NCI-H187 treated with DMSO at 0.1 percent for 48 hours (cell line): Measurements from ENCODE around the gene SDK2.
A peak's percentile ranks its signal among the peaks of the same experiment; 100 is the strongest.

ENCODE experiments used
- DNase-seq: peaks from one replicate; lab custom pipeline; 2025; lab: John Stamatoyannopoulos, UW

SDK2 gene

DNA sequence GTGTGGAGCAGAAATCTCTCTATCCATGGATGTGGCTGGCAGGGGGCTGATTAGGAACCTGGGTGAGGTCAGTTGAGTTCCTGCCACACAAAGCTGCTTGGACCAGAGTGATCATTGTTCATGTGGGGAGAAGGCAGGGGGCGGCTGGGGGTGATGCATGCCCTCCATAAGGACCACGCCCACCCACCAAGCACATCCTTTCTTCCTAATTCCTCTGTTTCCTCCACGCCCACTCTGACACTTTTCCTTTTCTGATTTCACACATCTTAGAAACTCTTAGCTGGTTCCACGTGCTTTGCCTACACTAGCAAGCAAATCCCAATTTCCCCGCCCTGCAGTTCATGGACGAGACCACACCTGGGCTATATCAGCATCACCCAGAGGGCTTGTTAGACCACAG, 108.5 kb downstream of the SDK2 start:
- DNase-seq: no peak

GRCh38 chr17:73534209-73534909, 109.9 kb downstream of the SDK2 start:
- no peak for DNase-seq

DNA sequence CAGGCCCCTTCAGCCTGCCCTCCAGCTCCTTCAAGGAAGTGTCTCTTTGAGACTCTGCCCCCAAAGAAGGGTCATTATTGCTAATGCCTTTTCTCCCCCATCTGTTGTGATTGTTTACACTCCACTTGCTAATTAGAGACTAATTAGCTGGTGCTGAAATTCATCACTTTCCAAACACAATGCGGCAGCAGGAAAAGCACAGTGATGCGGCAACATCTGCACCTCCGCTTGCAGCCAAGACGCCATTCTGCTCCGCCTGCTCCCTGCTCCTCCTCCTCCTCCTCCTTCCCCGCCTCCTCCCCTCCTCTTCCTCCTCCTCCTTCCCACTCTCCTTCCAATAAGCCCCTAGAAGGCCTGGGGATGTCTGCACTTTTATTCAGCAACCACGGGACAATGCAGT, 110.5 kb downstream of the SDK2 start:
- DNase-seq: no peak

DNA sequence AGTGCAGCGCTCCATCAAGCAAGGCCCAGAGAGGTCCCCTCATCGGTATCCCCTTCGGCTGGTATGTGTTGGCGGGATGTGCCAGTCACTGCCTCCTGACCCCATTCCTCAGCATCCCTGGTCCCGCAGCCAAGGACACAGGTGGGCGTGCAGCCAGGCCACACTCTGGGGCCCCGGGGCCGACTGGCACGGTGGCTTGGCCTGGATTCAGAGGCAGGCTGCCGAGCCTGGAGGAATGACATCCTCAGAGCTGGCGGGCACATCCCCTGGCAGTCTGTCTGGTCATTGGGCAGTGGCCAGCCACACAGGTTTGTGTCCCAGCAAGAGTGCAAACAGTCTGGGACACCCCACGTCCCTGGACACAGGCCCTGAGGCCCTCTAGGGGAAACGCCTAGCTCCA, 111.1 kb downstream of the SDK2 start:
- DNase-seq: no peak

GRCh38 chr17:73532421-73532901, 111.8 kb downstream of the SDK2 start:
- DNase-seq: peak; percentile 53

DNA sequence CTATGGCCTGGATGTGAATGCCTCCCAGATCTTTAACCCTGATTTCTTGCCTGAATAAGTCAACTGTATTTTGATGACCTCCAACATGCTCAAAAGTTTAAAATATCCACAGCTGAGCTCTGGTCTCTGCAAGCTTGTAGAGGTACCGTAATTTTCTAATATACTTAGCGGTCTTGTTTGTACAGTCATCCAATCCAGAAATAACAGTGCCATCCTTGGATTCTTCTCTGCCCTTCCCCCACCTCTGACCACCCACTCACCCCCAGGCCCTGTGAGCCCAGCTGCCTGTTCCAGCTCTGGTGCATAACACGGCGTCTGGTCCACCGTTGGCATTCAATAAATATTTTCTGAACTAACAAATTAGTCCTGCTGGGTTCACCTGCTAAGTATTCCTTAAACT, 113.1 kb downstream of the SDK2 start:
- no peak for DNase-seq

- DNase-seq: no peak
Measured at GRCh38 chr17:73528679-73529078, 115.6 kb downstream of the SDK2 start.

DNA sequence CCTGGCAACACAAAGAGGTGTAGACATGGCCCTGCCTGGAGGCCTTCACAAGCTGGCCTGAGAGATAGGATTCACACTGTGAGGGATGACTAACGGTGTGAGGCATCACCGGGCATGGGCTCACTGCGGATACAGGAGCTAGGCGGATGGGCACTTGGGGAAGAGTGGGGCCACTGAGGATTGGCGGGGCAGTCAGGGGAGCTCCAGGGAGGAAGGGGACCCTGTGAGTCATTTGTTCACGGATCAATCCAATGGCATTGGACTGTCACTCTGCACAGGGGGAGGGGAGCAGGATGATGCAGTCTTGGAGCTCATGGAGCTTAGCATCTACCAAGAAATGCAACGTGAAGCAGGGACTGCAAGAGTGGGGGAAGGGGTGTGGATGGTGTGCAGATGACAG, 117.3 kb downstream of the SDK2 start:
- no peak for DNase-seq

- DNase-seq: no peak
Measured at GRCh38 chr17:73524941-73525679, 119.1 kb downstream of the SDK2 start.

DNA sequence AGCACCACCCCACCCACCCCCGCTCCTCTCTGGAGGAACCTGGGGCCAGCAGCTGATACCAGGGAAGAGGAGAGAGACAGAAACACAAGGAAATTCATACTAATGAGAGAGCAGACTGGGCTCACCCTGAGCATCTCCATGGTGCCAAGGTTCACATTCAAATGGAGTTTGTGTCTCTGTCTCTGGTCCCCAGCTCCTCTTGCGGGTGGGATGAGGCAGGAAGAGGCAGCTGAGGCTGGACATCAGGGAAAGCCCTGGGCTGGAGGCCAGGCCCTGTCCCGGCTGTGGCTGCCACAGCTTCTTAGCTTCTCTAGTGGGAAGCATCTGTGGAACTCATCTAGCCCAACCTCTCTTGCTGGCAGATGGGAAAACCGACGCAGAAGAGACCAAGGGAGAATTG, 121.5 kb downstream of the SDK2 start:
- no peak for DNase-seq

DNA sequence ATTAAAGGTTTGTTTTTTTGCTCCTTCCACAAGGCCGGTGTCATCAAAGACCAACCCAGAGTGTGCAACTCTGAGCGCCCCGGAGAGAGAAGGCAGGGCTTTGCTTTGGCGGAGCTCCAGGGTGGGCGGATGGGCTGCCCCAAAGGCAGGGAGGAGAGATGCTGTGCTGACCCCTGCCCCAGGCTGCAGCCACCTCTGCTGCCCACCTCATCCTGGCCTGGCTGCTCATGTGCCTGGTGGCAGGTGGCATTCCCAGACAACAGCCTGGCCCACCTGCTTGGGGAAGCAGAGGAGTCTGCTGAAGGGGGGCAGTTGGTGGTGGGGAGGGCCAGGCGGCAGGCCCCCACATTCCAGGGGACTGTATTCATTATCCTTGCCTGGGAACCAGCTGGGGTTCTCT, 122.1 kb downstream of the SDK2 start:
- no peak for DNase-seq

- DNase-seq: no peak
Measured at GRCh38 chr17:73521376-73521775, 122.9 kb downstream of the SDK2 start.

DNA sequence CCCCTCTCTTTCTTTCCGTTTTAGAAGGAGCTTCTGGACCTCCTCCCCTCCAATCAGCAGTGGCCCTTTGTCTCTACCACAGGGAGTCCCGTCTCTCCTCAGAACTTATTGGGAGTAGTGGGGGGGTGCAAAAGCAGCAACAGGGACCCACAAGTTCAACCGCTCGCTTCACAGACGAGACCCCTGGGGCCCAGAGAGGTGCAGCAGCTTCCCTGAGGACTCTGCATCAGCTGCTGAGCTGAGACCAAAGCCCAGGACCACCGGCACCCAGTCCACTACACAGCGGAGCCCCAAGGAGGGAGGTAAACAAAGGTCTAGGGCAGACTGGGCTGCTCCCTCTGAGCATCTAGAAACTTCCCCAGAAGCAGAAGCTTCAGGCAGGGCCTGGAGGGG, 123.9 kb downstream of the SDK2 start:
- DNase-seq: no peak

- DNase-seq: no peak
Measured at GRCh38 chr17:73519714-73520368, 124.4 kb downstream of the SDK2 start.

DNA sequence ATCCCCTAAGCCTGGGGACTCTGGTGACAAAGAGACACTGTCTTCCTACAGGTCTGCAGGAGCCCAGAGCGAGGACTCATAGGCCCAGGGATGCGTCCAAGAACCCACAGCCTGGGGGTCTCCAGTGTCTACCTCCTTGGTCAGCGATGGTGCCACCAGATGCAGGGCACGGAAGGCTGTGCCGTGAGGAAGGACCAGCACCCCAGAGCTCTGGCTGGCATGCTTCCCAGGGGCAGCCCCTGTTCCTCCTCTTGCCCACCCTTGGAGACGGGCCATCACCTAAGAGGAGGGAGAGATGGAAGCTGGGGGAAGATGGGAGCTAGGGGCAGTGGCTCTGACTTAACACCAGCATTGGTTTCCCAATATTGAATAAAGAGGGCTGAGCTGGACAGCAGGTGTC, 125.2 kb downstream of the SDK2 start:
- no peak for DNase-seq

DNA sequence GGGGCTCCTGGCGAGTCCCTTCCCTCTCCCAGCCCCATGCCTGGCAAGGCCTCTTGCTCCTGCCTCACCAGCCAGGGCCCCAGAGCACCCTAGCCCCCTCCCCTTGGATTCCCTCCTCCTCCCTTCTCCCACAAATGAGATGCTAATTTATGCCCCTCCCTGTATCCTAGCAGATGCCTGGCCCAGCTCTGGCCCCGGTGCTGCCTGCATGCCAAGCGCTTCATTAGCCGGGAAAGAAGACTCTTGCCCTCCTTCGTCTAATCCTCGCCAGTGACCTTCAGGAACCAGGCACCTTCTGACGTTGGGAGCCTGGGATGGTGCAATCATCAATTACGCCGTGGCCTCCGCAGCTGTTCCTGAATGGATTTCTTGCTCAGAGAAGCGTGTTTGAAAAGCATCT, 127.8 kb downstream of the SDK2 start:
- DNase-seq: no peak

DNA sequence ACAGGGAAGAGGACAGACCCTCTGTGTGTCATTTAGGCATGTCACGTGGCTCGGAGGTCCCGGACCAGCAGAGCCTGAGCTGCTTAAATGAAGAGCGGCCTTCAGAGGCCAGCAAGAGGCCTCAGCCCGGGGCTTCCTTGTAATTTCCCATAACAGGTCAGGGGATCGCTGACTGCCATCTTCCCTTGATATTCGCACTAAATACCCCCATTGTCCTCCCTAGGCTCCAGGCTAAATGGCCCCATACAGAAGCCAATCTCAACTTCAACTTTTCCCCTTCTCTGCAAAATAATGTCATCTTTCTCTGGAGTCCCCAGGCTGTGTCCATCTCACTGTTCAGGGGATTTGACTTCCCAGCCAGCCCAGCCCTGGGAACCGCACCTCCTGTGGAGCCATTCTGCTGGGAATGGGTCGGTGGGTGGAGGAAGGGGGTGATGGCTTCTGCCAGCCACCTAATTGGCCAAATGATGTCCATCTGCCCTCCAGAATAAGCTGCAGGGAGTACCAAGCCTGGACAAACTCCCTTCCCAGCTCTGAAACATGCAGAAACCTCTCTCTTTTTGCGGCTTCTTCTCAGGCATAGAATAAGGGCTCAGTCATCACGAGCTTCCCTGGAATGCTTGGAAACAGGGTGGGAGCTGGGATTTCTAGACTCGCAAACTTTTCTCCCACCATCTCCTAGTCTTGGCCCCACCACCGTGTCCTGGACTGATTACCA, 129.9 kb downstream of the SDK2 start:
- no peak for DNase-seq

DNA sequence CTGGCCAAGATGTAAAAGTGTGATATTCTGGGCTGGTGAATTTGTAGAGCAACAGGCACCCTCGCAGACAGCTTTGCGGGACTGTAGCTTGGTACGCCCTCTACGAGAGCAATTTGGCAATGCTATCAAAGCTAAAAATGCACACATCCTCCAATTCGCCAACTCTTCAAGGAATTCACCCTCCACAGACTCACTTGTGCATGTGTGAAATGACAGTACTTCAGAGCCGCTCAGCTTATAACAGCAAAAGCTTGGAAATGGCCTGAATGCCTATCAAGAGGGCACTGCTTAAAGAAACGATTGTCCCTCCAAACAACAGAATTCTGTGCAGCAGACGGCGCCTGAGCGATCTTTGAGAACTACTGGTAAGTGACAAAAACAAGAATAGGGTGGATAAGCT, 130.8 kb downstream of the SDK2 start:
- DNase-seq: no peak

DNA sequence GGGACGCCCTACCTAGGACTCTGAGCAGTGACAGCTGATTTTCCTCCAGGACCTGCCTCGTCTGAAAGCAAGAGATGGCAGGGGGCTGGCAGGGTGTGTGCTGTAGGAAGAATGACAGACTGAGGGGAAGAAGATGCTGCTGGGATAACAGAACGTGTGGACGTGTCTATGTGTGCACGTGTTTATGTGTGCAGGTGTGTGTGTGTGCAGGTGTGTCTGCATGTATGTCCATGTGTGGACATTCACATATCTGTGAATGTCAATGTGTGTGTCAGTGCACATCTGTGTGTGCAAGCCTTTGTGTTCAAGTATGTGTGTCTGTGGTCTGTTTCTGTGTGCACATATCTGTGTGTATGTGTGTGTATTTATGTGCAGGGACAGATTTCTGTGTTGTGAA, 132.5 kb downstream of the SDK2 start:
- no peak for DNase-seq

DNA sequence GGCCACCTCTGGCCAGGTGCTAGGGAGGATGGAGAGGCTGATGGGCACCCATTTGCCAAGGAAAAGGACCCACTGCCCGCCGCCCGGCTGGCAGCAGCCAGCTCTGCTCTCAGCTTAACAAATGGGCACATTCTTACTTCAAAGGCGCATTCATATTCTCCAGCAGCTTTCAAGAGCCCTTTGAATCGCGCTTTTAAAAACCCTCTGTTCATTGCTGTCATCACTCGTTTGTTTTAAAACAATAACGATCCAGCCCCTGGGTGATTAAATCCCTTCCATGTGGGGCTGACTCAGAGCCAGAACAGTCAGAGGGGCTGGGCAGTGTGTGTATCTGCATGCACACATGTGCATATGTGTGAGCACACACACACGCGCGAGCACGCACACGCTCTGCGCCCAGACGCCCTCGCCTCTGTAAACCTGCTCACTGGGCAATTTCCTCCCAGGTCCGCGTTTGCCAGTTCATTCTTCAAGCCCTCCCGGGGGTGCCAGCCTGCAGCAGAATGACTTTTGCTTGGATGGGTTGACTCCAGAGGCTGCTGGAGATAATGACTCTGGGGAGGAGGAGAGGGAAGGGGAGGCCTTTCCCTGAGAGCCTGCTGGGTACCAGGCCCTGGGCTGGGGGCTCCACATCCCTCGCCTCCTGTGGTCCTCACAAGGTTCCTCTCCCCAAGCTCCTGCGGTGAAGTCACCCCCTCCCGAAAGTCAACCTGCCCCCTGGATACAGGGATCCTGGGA, 133.1 kb downstream of the SDK2 start:
- DNase-seq: no peak

DNA sequence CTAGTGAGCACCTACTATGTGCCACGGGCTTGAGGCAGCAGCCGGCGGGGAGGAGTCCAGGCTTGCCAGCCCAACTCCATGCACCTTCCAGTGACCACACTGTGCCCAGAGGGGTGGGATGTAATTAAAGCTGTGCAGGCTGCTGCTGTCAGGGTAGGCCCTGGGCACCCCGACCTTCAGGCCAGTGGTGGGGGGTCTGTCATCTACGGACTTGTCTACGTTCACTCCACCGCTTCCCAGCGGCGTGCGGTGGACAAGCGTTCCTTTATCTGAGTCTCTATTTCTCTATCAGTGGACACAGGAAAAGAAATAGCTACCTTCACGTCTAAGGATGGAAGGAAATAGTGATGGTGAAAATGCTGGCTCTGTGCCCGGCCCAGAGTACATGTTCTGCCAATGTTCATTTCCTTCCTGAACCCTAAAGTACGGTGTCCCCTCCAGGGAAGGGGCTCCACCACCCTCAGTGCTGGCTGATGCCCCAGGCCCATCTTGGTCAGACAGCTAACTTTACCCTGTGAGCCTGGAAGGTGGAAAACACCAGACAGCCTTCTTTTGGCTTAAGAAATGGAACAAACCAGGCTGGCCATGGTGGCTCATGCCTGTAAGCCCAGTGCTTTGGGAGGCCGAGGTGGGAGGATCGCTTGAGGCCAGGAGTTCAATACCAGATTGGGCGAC, 135.2 kb downstream of the SDK2 start:
- no peak for DNase-seq
